Testis (tissue), 3 donors: ENCODE measurements around the gene MAN2B2. TPM values are rescaled to one million over a fixed set of nuclear protein-coding genes. Genes with fewer than 3 reads are reported as not detected.

ENCODE experiments used
- DNase-seq: peaks from one replicate; pipeline ENCODE4 v3.0.0-alpha.2; 2019
- H3K27ac ChIP-seq, 2 donors: fragments of 200-600 bp; sonication (generic); one replicate each; pipeline ENCODE4 v1.5.1; 2019
- H3K27me3 ChIP-seq: fragments of 200-600 bp; sonication (generic); one replicate; pipeline ENCODE4 v1.5.1; 2019
- H3K36me3 ChIP-seq: fragments of 200-600 bp; sonication (generic); one replicate; pipeline ENCODE4 v1.5.1; 2017; ENCODE audit warnings: low read depth; ENCODE audit errors: missing control alignments
- H3K4me1 ChIP-seq: fragments of 200-600 bp; sonication (generic); one replicate; pipeline ENCODE4 v1.5.1; 2019
- H3K4me3 ChIP-seq, 2 donors: fragments of 200-600 bp; sonication (generic); one replicate each; pipeline ENCODE4 v1.5.1; 2017 to 2019
- H3K9me3 ChIP-seq: fragments of 200-600 bp; sonication (generic); one replicate; pipeline ENCODE4 v1.5.1; 2017
- POLR2A ChIP-seq: fragments of 450-650 bp; IDR thresholded peaks from one replicate; pipeline ENCODE4 v1.6.1; 2017; ENCODE audit warnings: antibody characterized with exemption, mild to moderate bottlenecking, moderate library complexity
- WGBS, 2 donors: methylation state at CpG; one replicate each; pipeline ENCODE4 v1.1.5; 2018; 5-methylcytosine and 5-hydroxymethylcytosine counted together
- intact Hi-C: fragments of 100-400 bp; cut with DNase I; formaldehyde crosslinking; loops from one replicate; pipeline ENCODE4 v1.15.1; 2023; ENCODE audit warnings: low total_unique reads
- polyA plus RNA-seq: library from polyadenylated mRNA; stranded (reverse); fragments of 350-450 nt; fragmentation: Illumina TruSeq; extraction: RNeasy Lipid Tissue Mini Kit (QIAGEN cat#74804); gene quantifications from one replicate; pipeline ENCODE4 v1.2.3, GENCODE V29; 2014; ENCODE audit warnings: low read depth, low replicate concordance; ENCODE audit not compliant: insufficient read depth
- total RNA-seq, 2 donors: library from RNA; depleted of rRNA; stranded (reverse); fragments of >200 nt; gene quantifications; one replicate each; pipeline ENCODE4 v1.2.3, GENCODE V29; 2016
- TF ChIP-seq, protein P1 (sequence below), 3 experiments: fragments of 450-650 bp in 2 of 3; fragments of 200-600 bp in 1 of 3; sonication (generic) in 1 of 3; IDR thresholded peaks; one replicate each; pipeline ENCODE4 v1.5.1; 2016 to 2019; ENCODE audit warnings: antibody characterized with exemption in 3 of 3, mild to moderate bottlenecking in 2 of 3, moderate library complexity in 1 of 3

Gene MAN2B2
- total and polyA plus RNA-seq, 3 donors from 2014 or later: 15.0 to 23.7 (median 17.0) TPM

DNA sequence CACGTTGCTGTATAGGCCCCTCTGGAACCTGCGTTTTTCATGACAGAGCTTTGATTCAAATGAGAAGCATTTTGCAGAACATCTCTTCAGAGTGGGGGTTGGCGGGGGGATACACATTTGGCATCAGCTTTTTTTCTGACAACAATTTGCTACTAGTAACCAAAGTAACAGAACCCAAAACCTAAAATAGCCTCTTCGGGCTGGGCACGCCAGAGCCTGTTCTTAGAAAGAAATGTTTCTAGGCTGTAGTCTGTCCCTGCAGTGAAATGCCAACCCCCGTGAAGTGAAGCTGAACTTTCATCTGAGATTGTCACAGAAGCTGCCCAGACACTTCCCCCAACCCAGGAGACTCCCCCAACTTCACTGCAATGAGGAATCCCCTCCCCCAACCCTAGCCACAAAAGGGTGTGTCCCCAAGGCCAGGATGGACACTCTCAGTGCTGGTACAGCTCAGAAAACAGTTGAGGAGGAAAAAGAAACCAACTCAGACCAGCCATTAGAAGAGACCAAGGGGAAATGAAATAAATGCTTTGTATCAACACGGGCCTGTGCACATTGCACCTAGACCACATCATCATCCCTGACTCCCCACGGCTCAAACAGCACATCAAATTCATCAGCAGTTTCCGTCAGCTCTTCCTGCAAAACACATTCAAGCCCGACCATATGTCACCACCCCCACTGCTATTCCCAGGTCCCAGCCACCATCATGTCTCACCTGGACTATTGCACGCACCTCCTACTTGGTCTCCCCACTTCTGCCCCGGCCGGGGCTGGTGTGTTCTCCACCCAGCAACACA lies 8.4 kb upstream of the MAN2B2 start:
- Histone ChIP-seq H3K9me3 (no peaks in the 10 kb centered on the region), H3K36me3 (no peaks in the 10 kb centered on the region), H3K27me3 (no peaks in the 10 kb centered on the region), H3K4me3 (no peak overlapping the region), H3K27ac (no peak overlapping the region), H3K4me1 (peaks cover 3% of the 10 kb centered on the region)
- DNase-seq: no peak
- TF ChIP-seq POLR2A: no peak
- TF ChIP-seq, protein P1, sequence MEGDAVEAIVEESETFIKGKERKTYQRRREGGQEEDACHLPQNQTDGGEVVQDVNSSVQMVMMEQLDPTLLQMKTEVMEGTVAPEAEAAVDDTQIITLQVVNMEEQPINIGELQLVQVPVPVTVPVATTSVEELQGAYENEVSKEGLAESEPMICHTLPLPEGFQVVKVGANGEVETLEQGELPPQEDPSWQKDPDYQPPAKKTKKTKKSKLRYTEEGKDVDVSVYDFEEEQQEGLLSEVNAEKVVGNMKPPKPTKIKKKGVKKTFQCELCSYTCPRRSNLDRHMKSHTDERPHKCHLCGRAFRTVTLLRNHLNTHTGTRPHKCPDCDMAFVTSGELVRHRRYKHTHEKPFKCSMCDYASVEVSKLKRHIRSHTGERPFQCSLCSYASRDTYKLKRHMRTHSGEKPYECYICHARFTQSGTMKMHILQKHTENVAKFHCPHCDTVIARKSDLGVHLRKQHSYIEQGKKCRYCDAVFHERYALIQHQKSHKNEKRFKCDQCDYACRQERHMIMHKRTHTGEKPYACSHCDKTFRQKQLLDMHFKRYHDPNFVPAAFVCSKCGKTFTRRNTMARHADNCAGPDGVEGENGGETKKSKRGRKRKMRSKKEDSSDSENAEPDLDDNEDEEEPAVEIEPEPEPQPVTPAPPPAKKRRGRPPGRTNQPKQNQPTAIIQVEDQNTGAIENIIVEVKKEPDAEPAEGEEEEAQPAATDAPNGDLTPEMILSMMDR (IDR thresholded peaks at IDR 0.05): no peak
- intact Hi-C loops: no loop called here
- 83 to 87% methylated on average over 13 of the region's 13 CpGs for WGBS, 2 donors

DNA sequence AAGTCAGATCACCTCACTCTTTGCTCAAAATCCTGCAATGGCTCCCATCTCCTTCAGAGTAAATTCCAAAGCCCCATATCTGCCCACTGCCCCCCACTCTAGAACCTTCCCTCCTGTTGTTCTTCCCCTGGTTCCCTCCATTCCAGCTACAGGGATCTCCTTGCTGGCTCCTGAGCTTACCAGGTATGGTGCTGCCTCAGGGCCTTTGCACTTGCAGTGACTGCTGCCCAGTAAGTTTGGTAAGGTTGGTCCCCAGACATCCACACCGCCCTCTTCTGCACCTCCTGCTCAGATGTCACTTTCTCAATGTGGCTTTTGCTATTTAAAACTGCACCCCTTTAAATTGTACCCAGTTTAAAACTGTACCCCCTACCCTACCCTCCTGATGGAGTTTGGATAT lies 7.8 kb upstream of the MAN2B2 start:
- Histone ChIP-seq H3K27me3 (no peaks in the 10 kb centered on the region), H3K4me3 (no peak overlapping the region), H3K9me3 (no peaks in the 10 kb centered on the region), H3K27ac (no peak overlapping the region), H3K36me3 (no peaks in the 10 kb centered on the region), H3K4me1 (peaks cover 3% of the 10 kb centered on the region)
- 93 to 94% methylated on average over 1 of the region's 1 CpG for WGBS, 2 donors
- no peak for TF ChIP-seq POLR2A
- TF ChIP-seq, protein P1 (IDR thresholded peaks at IDR 0.05): no peak
- intact Hi-C loops: no loop called here
- no peak for DNase-seq

- H3K36me3 ChIP-seq: no peaks in the 10 kb centered on the region
- no peak overlapping the region for H3K27ac ChIP-seq
- intact Hi-C loops: no loop called here
- no peak for DNase-seq
- H3K4me3 ChIP-seq: no peak overlapping the region
- H3K27me3 ChIP-seq: no peaks in the 10 kb centered on the region
- TF ChIP-seq POLR2A: no peak
- TF ChIP-seq, protein P1 (IDR thresholded peaks at IDR 0.05): no peak
- H3K9me3 ChIP-seq: no peaks in the 10 kb centered on the region
- 81 to 93% methylated on average over 3 to 7 of the region's 7 CpGs for WGBS, 2 donors
- peaks cover 3% of the 10 kb centered on the region for H3K4me1 ChIP-seq
Measured at GRCh38 chr4:6568148-6568547, 6.8 kb upstream of the MAN2B2 start.

- WGBS, 2 donors: 80 to 85% methylated on average over 13 of the region's 13 CpGs
- Histone ChIP-seq H3K36me3 (no peaks in the 10 kb centered on the region), H3K9me3 (no peaks in the 10 kb centered on the region)
Measured at GRCh38 chr4:6568689-6569332, 6.2 kb upstream of the MAN2B2 start.

More at GRCh38 chr4:6568689-6569332, 6.2 kb upstream of the MAN2B2 start:
- H3K27me3 ChIP-seq: no peaks in the 10 kb centered on the region
- TF ChIP-seq, protein P1 (IDR thresholded peaks at IDR 0.05): no peak
- TF ChIP-seq POLR2A: no peak
- no peak overlapping the region for H3K4me3 ChIP-seq
- no peak for DNase-seq
- no peak overlapping the region for H3K27ac ChIP-seq
- H3K4me1 ChIP-seq: peaks cover 3% of the 10 kb centered on the region
- intact Hi-C loops: no loop called here
